ENCODE data around the gene ARMS2. TPM values are rescaled to one million over a fixed set of nuclear protein-coding genes. Genes with fewer than 3 reads are reported as not detected.

The ARMS2 gene
- total RNA-seq, 1 experiment from 2014 or later, result not detected

GRCh38 chr10:122493761-122494160 is 39.3 kb downstream of the ARMS2 start:
- no peaks in the 10 kb centered on the region for H3K9me3 ChIP-seq (ENCODE audit: low read length)
- no peaks in the 10 kb centered on the region for H3F3A ChIP-seq (ENCODE audit: low read length, unreplicated experiment)
- ChIA-PET POLR2A (ENCODE audit: unreplicated experiment) (no interaction called here), CTCF (no interaction called here)
- peaks cover 34% of the 10 kb centered on the region for H3K4me1 ChIP-seq (ENCODE audit: insufficient read depth, low read length)
- DNase-seq (no peak), ATAC-seq (no peak)
- no peaks in the 10 kb centered on the region for H3K36me3 ChIP-seq (ENCODE audit: low read depth, low read length)
- no peaks in the 10 kb centered on the region for H3K9me2 ChIP-seq (replicated peaks; ENCODE audit: low read length)
- H2AFZ ChIP-seq (ENCODE audit: low read length), result no peak overlapping the region
- H3K4me3 ChIP-seq (ENCODE audit: low read length), result no peak overlapping the region
- intact Hi-C loops (cut with micrococcal nuclease), result no loop called here
- no peaks in the 10 kb centered on the region for H3K27me3 ChIP-seq (ENCODE audit: low read length)
- no peak for TF ChIP-seq EZH2phosphoT487 (IDR thresholded peaks at IDR 0.05; ENCODE audit: borderline replicate concordance, low read length)
- no peak for TF ChIP-seq CTCF (conservative IDR thresholded peaks at IDR 0.05; ENCODE audit: low read depth, low read length)
- TF ChIP-seq EZH2 (IDR thresholded peaks at IDR 0.05; ENCODE audit: low read length, unreplicated experiment), result no peak
- 0 out of 2 replicates have a peak overlapping the region, but pooled peaks have one; percentile 74 for H3K27ac ChIP-seq (ENCODE audit: low read length)
- H3K4me2 ChIP-seq (ENCODE audit: low read length), result no peak overlapping the region
- H3K79me2 ChIP-seq (ENCODE audit: low read length), result no peaks in the 10 kb centered on the region
- no TSS peak for BruUV-seq (replicated peaks)
- H3K9ac ChIP-seq (ENCODE audit: low read length), result no peak overlapping the region
- H4K20me1 ChIP-seq (ENCODE audit: low read length), result no peaks in the 10 kb centered on the region

- Histone ChIP-seq H3K79me2 (ENCODE audit: low read length) (no peaks in the 10 kb centered on the region), H2AFZ (ENCODE audit: low read length) (peak overlapping the region; percentile 29; the same call in 1 of the 2 replicates), H3K9me3 (ENCODE audit: low read length) (no peaks in the 10 kb centered on the region), H4K20me1 (ENCODE audit: low read length) (no peaks in the 10 kb centered on the region), H3F3A (ENCODE audit: low read length, unreplicated experiment) (no peaks in the 10 kb centered on the region), H3K36me3 (ENCODE audit: low read depth, low read length) (no peaks in the 10 kb centered on the region), H3K4me2 (ENCODE audit: low read length) (peak overlapping the region; percentile 61), H3K9ac (ENCODE audit: low read length) (peak overlapping the region; percentile 33; the same call in 1 of the 2 replicates), H3K4me1 (ENCODE audit: insufficient read depth, low read length) (peaks cover 34% of the 10 kb centered on the region), H3K27me3 (ENCODE audit: low read length) (no peaks in the 10 kb centered on the region), H3K9me2 (replicated peaks; ENCODE audit: low read length) (no peaks in the 10 kb centered on the region), H3K27ac (ENCODE audit: low read length) (peak overlapping the region; percentile 74), H3K4me3 (ENCODE audit: low read length) (0 out of 2 replicates have a peak overlapping the region, but pooled peaks have one; percentile 17)
- POLR2A ChIA-PET (ENCODE audit: unreplicated experiment), result no interaction called here
- peak; percentile 37 for DNase-seq
- intact Hi-C loops (cut with micrococcal nuclease), result no loop called here
- peak; percentile 45 for ATAC-seq
- BruUV-seq (replicated peaks), result no TSS peak
- CTCF ChIA-PET, result interaction anchor here (1.1 to 1.2 kb wide), 2 partner anchors 25 to 71 kb away, joined by 3 to 7 read pairs; no protein-coding TSS in a partner anchor
- TF ChIP-seq EZH2phosphoT487 (IDR thresholded peaks at IDR 0.05; ENCODE audit: borderline replicate concordance, low read length), result no peak
- TF ChIP-seq CTCF (conservative IDR thresholded peaks at IDR 0.05; ENCODE audit: low read depth, low read length), result no peak
- no peak for TF ChIP-seq EZH2 (IDR thresholded peaks at IDR 0.05; ENCODE audit: low read length, unreplicated experiment)
Observed at GRCh38 chr10:122494173-122494820, 39.8 kb downstream of the ARMS2 start.

DNA sequence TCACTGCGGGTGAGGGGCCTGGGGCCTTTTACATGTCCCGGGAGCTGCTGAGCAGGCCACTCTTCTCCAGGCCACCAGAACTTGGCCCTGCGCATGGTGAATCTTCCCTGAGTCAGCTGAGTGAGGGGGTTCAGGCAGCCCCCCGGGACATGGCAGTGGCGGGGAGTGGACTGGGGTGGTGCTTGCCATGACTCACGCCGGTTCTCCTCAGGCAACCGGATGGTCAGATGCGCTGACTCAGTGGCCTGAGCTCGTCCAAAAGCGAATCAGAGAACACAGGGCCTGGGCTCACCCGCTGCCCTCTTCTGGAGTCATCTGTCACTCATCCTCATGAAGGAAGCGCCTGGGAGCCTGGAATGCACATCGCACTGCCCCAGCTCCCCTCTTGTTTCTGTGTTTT is 40.4 kb downstream of the ARMS2 start:
- no TSS peak for BruUV-seq (replicated peaks)
- Histone ChIP-seq H3K36me3 (ENCODE audit: low read depth, low read length) (no peaks in the 10 kb centered on the region), H3K79me2 (ENCODE audit: low read length) (no peaks in the 10 kb centered on the region), H3F3A (ENCODE audit: low read length, unreplicated experiment) (no peaks in the 10 kb centered on the region), H3K9me3 (ENCODE audit: low read length) (no peaks in the 10 kb centered on the region), H3K9ac (ENCODE audit: low read length) (peak overlapping the region; percentile 33; the same call in 1 of the 2 replicates), H3K27ac (ENCODE audit: low read length) (peak overlapping the region; percentile 77), H3K4me1 (ENCODE audit: insufficient read depth, low read length) (peaks cover 33% of the 10 kb centered on the region), H3K4me2 (ENCODE audit: low read length) (peak overlapping the region; percentile 71), H4K20me1 (ENCODE audit: low read length) (no peaks in the 10 kb centered on the region), H3K27me3 (ENCODE audit: low read length) (no peaks in the 10 kb centered on the region), H3K4me3 (ENCODE audit: low read length) (0 out of 2 replicates have a peak overlapping the region, but pooled peaks have one; percentile 22), H3K9me2 (replicated peaks; ENCODE audit: low read length) (no peaks in the 10 kb centered on the region), H2AFZ (ENCODE audit: low read length) (peak overlapping the region; percentile 72)
- DNase-seq (peak; percentile 83), ATAC-seq (peak; percentile 94)
- TF ChIP-seq EZH2phosphoT487 (IDR thresholded peaks at IDR 0.05; ENCODE audit: borderline replicate concordance, low read length) (no peak), EZH2 (IDR thresholded peaks at IDR 0.05; ENCODE audit: low read length, unreplicated experiment) (no peak), CTCF (conservative IDR thresholded peaks at IDR 0.05; ENCODE audit: low read depth, low read length) (no peak)
- intact Hi-C loops (cut with micrococcal nuclease), result no loop called here
- ChIA-PET CTCF (interaction anchor here (1.1 to 1.2 kb wide), 2 partner anchors 26 to 71 kb away, joined by 3 to 7 read pairs; no protein-coding TSS in a partner anchor), POLR2A (ENCODE audit: unreplicated experiment) (no interaction called here)
